ENCODE data around the gene PIGQ. TPM values are rescaled to one million over a fixed set of nuclear protein-coding genes. Genes with fewer than 3 reads are reported as not detected.
A peak's percentile ranks its signal among the peaks of the same experiment; 100 is the strongest.

Gene PIGQ
- total RNA-seq, 3 donors from 2014 or later = 37.8 to 39.6 (median 38.4) TPM

GRCh38 chr16:523097-523741, 46.5 kb upstream of the PIGQ start:
- DNase-seq (peak in 1 of 3 donors; percentile 46), ATAC-seq (no peak)
- TF ChIP-seq CTCF (IDR thresholded peaks at IDR 0.05) = no peak
- Histone ChIP-seq H3K9me3 (no peaks in the 10 kb centered on the region), H3K36me3 (ENCODE audit: low read depth) (no peaks in the 10 kb centered on the region), H3K4me3 (no peak overlapping the region), H3K4me1 (ENCODE audit: low read depth) (peaks cover 20% of the 10 kb centered on the region)
- intact Hi-C loops (cut with DNase I, micrococcal nuclease) = no loop called here

DNA sequence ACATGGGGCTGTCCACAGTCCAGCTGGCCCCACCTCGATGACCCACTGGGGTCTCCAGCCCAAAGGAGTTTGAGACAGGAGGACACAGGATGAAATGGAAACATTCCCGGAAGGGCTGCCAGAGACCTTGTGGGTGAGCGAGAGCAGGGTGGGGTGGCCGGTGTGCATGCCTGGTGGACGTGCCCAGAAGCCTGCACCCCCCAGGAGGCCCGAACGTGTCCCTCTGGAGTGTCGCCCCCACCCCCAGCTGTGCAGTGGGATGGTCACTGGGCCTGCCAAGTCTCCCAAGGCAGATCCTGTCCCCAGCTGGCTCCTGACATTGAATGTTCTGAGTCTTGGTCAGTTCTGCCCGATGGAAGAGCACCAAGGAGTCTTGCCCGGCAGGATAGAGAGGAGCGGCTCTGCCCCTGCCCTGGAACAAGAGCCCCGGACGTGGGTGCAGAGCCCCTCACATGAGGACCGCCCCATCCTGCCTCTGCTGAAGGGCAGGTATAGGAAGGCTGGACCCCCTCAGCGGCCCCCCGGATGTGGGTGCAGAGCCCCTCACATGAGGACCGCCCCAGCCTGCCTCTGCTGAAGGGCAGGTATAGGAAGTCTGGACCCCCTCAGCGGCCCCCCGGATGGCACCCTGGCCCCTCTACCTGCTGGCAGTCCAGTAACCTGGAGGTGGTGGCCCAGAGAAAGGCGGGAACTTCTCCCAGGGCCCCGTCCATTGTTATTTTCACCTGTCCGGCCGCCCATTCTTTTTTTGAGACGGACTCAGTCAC, 45.3 kb upstream of the PIGQ start:
- Histone ChIP-seq H3K4me3 (no peak overlapping the region), H3K9me3 (no peaks in the 10 kb centered on the region), H3K4me1 (ENCODE audit: low read depth) (peaks cover 26% of the 10 kb centered on the region), H3K36me3 (ENCODE audit: low read depth) (no peaks in the 10 kb centered on the region)
- DNase-seq = peak in 1 of 3 donors; percentile 55
- no peak for TF ChIP-seq CTCF (IDR thresholded peaks at IDR 0.05)
- intact Hi-C loops (cut with DNase I, micrococcal nuclease) = no loop called here
- no peak for ATAC-seq

DNA sequence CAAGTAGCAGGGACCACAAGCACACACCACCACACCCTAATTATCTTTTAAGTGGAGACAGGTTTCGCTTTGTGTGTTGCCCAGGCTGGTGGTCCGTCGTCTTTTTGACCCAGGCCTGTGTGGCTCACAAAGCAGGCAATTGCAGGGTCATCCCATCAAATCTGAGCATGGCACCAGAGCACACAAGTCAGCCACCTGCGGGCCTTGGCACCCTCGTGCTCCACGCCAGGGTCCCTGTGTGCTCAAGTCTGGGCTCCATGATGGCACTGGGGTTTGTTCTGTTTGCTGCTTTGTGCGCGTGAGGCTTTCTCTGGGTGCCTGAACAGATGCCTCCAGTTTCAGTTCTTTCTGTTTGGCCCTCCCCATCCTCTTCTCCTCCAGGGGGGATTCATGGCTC, 44.6 kb upstream of the PIGQ start:
- H3K4me3 ChIP-seq = no peak overlapping the region
- H3K4me1 ChIP-seq (ENCODE audit: low read depth) = peaks cover 33% of the 10 kb centered on the region
- DNase-seq (no peak), ATAC-seq (no peak)
- H3K9me3 ChIP-seq = no peaks in the 10 kb centered on the region
- no peak for TF ChIP-seq CTCF (IDR thresholded peaks at IDR 0.05)
- intact Hi-C loops (cut with DNase I, micrococcal nuclease) = no loop called here
- no peaks in the 10 kb centered on the region for H3K36me3 ChIP-seq (ENCODE audit: low read depth)

DNA sequence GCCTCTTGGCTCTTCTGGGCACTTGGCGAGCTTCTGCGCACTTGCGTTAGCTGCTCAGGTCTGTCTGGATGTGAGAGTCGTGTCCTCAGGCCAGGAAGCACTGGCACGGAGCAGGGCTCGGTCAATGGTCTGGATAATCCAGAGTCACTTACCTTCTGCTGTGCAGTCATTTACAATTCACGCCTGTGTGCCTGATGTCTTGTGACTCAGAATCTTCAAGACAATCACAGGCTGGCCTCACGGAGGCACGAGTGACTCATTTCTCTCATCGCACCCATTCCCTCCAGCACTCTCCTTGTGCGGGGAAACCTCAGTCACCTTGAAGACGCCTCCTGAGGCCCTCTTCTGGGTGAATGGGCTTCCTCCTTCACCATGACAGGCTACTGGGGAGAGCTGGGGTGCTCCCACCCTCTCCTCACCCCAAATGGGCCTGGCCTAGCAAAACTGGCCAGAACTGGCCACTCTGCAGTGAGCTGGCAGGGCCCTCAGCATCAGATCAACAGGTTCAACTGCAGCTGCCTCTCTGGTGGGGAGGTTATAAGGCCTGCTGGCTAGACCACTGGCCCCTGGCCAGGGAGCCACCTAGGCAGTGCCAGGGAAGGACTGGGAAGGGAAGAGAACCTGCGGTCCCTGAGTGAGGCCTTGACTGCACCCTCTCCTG, 44.1 kb upstream of the PIGQ start:
- ATAC-seq (peak; percentile 2), DNase-seq (no peak)
- no peak overlapping the region for H3K4me3 ChIP-seq
- H3K9me3 ChIP-seq = no peaks in the 10 kb centered on the region
- TF ChIP-seq CTCF (IDR thresholded peaks at IDR 0.05) = no peak
- no peaks in the 10 kb centered on the region for H3K36me3 ChIP-seq (ENCODE audit: low read depth)
- H3K4me1 ChIP-seq (ENCODE audit: low read depth) = peaks cover 38% of the 10 kb centered on the region
- intact Hi-C loops (cut with DNase I, micrococcal nuclease) = no loop called here

DNA sequence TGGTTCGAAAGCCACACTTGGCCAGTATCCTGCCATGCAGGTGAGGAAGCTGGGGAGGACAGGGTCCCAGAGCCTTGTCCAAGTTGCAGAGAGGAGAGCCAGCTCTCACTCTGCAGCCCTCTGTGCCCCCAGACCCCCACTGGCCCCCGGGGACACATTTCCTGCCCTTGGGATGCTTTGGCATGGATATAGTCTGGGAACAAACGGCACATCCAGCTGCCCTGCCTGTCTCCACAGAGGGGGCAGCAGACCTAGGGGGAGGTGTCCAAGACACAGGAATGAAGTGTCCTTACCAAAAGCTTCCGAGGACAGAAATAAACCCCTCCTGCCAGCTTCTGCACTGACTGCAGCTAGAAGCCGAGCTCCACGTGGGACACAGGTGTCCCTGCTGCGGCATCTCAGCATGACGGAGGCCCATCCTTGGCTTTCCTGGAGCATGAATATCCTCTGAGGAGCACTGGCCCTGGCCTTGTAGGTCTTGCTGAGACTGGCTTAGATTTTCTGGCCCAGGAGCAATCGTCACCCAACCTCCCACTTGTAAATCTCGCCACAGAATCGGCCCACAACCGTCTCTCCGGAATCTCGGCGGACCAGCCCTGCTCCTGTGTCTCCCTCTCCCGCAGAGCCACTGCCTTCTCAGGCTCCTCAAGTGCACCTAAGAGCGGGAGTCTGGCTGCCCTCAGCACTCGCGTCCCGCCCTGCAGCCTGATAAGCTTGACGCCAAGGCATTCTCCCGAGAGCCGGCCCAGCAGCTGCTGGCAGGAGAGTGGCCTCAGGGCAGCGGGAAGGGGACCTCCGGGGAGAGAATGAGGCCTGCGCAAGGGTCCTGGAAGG, 43.4 kb upstream of the PIGQ start:
- ATAC-seq (peak; percentile 4), DNase-seq (peak in 1 of 3 donors; percentile 43)
- Histone ChIP-seq H3K36me3 (ENCODE audit: low read depth) (no peaks in the 10 kb centered on the region), H3K4me1 (ENCODE audit: low read depth) (peaks cover 38% of the 10 kb centered on the region), H3K9me3 (no peaks in the 10 kb centered on the region), H3K4me3 (peak overlapping the region; percentile 74)
- intact Hi-C loops (cut with DNase I, micrococcal nuclease) = no loop called here
- no peak for TF ChIP-seq CTCF (IDR thresholded peaks at IDR 0.05)

All from mucosa of descending colon (tissue), 3 donors.